Loucy (cell line): ENCODE results near the gene BABAM2.

Experiments used
- H2AFZ ChIP-seq: fragments of 200-600 bp; sonication (generic); 2 replicates; pipeline ENCODE4 v1.6.0; 2016; ENCODE audit warnings: antibody characterized with exemption, mild to moderate bottlenecking, low read length, moderate library complexity
- H3F3A ChIP-seq: fragments of 200-600 bp; 2 replicates; pipeline ENCODE4 v1.6.0; 2016; ENCODE audit warnings: antibody characterized with exemption, low read depth, mild to moderate bottlenecking
- H3K27me3 ChIP-seq: fragments of 200-600 bp; sonication (generic); 2 replicates; pipeline ENCODE4 v1.6.1; 2014; ENCODE audit warnings: low read length, mild to moderate bottlenecking; ENCODE audit not compliant: insufficient read depth, poor library complexity, severe bottlenecking
- H3K36me3 ChIP-seq: fragments of 200-600 bp; sonication (generic); 2 replicates; pipeline ENCODE4 v1.6.1; 2016; ENCODE audit warnings: low read length; ENCODE audit not compliant: insufficient read depth
- H3K4me1 ChIP-seq: fragments of 200-600 bp; sonication (generic); 2 replicates; pipeline ENCODE4 v1.5.1; 2014; ENCODE audit warnings: low read length, mild to moderate bottlenecking; ENCODE audit not compliant: insufficient read depth, poor library complexity, severe bottlenecking
- H3K4me2 ChIP-seq: fragments of 200-600 bp; sonication (generic); 2 replicates; pipeline ENCODE4 v1.6.0; 2014; ENCODE audit warnings: antibody characterized with exemption, low read length, low read depth, mild to moderate bottlenecking; ENCODE audit not compliant: poor library complexity, severe bottlenecking
- H3K4me3 ChIP-seq: fragments of 200-600 bp; sonication (generic); 2 replicates; pipeline ENCODE4 v1.5.1; 2014; ENCODE audit warnings: low read length, mild to moderate bottlenecking, mixed read lengths; ENCODE audit not compliant: poor library complexity, severe bottlenecking
- H3K79me2 ChIP-seq: fragments of 200-600 bp; sonication (generic); 2 replicates; pipeline ENCODE4 v1.6.1; 2014; ENCODE audit warnings: low read length; ENCODE audit not compliant: insufficient read depth
- H3K9ac ChIP-seq: fragments of 200-600 bp; sonication (generic); 2 replicates; pipeline ENCODE4 v1.6.0; 2014; ENCODE audit warnings: mild to moderate bottlenecking, low read depth, low read length, moderate library complexity; ENCODE audit not compliant: poor library complexity, severe bottlenecking
- H3K9me2 ChIP-seq: fragments of 200-600 bp; sonication (generic); replicated peaks from 2 replicates; pipeline ENCODE4 v1.6.1; 2016; ENCODE audit warnings: low read depth, low read length, mixed read lengths
- H3K9me3 ChIP-seq: fragments of 200-600 bp; sonication (generic); 2 replicates; pipeline ENCODE4 v1.6.1; 2014; ENCODE audit warnings: mild to moderate bottlenecking, antibody characterized with exemption, low read length, low read depth; ENCODE audit not compliant: insufficient read depth
- H4K20me1 ChIP-seq: fragments of 200-600 bp; sonication (generic); 2 replicates; pipeline ENCODE4 v1.6.0; 2014; ENCODE audit warnings: antibody characterized with exemption, low read length, mild to moderate bottlenecking; ENCODE audit not compliant: insufficient read depth, poor library complexity, severe bottlenecking
- EZH2phosphoT487 ChIP-seq: fragments of 200-600 bp; IDR thresholded peaks from 2 replicates; pipeline ENCODE4 v1.6.1; 2018; ENCODE audit warnings: antibody characterized with exemption, mild to moderate bottlenecking, moderate library complexity, borderline replicate concordance
- TF ChIP-seq, protein P1 (sequence below): fragments of 200-600 bp; sonication (generic); conservative IDR thresholded peaks from 2 replicates; pipeline ENCODE4 v1.5.1; 2014; ENCODE audit warnings: mild to moderate bottlenecking, antibody characterized with exemption, low read length

BABAM2 gene

DNA sequence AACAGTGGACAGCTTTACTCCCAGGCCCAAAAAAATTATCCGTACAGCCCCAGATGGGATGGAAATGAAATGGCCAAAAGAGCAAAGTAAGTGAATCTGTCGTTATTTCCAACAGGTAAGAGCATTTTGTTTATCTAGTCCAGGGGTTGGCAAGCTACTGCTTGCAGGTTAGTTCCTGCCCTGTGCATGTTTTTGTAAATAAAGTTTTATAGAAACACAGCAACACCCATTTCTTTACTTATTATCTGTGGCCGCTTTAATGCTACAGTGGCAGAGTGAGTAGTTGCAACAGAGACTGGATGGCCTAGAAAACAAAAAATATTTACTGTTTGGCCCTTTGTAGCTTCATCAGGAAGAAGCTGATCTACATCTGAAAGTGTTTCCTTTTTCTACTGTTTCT is 407.9 kb downstream of the BABAM2 start:
- no peak overlapping the region for H3K4me2 ChIP-seq

DNA sequence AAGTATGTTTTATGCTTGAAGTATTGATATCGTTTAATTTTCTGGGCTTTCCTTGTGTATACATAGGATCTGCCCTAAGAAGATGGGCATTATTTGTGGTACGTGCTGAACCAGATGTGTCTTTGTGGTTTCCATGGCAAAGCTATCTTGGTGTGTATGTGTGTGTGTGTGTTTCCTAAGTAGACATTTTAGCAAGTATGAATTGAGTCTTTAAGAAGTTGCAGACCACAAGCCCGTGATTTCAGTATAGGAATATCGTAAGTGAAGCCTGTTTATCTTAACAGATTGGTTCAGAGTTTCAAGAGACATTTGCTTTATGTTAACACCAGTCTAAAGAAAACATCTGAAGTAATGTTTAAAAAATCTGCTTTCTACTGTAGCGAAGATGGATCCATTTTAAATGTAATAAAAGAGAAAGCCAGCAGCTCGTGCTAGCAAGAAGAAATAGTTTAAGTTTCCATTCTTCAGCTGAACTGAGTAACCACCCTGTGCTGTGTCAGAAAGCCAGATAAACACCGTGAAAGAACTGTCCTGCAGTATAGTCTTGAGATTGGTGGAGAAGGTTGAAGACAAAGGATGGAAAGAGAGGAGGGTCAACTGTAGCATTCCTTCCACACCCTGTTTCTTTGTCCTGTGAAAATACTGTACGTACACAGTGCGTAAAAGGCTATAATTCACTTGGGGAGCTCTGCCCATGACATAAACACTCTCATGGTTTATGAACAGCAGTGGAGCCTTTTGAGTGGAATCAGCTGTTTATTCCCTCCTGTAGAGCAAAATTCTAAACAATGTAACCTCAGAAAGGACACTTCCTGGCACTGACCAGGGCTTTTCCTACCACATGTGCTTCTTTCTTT is 410.2 kb downstream of the BABAM2 start:
- no peaks in the 10 kb centered on the region for H4K20me1 ChIP-seq
- H3K9ac ChIP-seq, result no peak overlapping the region
- peaks cover 4% of the 10 kb centered on the region; the same call in 1 of the 2 replicates for H3K9me3 ChIP-seq
- TF ChIP-seq, protein P1, sequence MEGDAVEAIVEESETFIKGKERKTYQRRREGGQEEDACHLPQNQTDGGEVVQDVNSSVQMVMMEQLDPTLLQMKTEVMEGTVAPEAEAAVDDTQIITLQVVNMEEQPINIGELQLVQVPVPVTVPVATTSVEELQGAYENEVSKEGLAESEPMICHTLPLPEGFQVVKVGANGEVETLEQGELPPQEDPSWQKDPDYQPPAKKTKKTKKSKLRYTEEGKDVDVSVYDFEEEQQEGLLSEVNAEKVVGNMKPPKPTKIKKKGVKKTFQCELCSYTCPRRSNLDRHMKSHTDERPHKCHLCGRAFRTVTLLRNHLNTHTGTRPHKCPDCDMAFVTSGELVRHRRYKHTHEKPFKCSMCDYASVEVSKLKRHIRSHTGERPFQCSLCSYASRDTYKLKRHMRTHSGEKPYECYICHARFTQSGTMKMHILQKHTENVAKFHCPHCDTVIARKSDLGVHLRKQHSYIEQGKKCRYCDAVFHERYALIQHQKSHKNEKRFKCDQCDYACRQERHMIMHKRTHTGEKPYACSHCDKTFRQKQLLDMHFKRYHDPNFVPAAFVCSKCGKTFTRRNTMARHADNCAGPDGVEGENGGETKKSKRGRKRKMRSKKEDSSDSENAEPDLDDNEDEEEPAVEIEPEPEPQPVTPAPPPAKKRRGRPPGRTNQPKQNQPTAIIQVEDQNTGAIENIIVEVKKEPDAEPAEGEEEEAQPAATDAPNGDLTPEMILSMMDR, result no peak
- TF ChIP-seq EZH2phosphoT487, result no peak
- no peak overlapping the region for H2AFZ ChIP-seq
- no peaks in the 10 kb centered on the region for H3K9me2 ChIP-seq
- peaks cover 17% of the 10 kb centered on the region for H3K4me1 ChIP-seq
- H3K4me3 ChIP-seq, result no peak overlapping the region
- no peaks in the 10 kb centered on the region for H3K27me3 ChIP-seq
- H3F3A ChIP-seq, result no peaks in the 10 kb centered on the region
- H3K79me2 ChIP-seq, result no peaks in the 10 kb centered on the region
- no peak overlapping the region for H3K4me2 ChIP-seq
- H3K36me3 ChIP-seq, result peaks cover 3% of the 10 kb centered on the region; the same call in 1 of the 2 replicates

More for the DNA sequence above, 407.9 kb downstream of the BABAM2 start:
- no peak overlapping the region for H2AFZ ChIP-seq
- TF ChIP-seq, protein P1, result no peak
- no peak for TF ChIP-seq EZH2phosphoT487
- H3K9me2 ChIP-seq, result no peaks in the 10 kb centered on the region
- no peak overlapping the region for H3K9ac ChIP-seq
- H4K20me1 ChIP-seq, result no peaks in the 10 kb centered on the region
- no peaks in the 10 kb centered on the region for H3K36me3 ChIP-seq
- no peaks in the 10 kb centered on the region for H3F3A ChIP-seq
- peaks cover 19% of the 10 kb centered on the region for H3K4me1 ChIP-seq
- no peaks in the 10 kb centered on the region for H3K79me2 ChIP-seq
- no peak overlapping the region for H3K4me3 ChIP-seq
- H3K9me3 ChIP-seq, result no peaks in the 10 kb centered on the region
- H3K27me3 ChIP-seq, result no peaks in the 10 kb centered on the region

DNA sequence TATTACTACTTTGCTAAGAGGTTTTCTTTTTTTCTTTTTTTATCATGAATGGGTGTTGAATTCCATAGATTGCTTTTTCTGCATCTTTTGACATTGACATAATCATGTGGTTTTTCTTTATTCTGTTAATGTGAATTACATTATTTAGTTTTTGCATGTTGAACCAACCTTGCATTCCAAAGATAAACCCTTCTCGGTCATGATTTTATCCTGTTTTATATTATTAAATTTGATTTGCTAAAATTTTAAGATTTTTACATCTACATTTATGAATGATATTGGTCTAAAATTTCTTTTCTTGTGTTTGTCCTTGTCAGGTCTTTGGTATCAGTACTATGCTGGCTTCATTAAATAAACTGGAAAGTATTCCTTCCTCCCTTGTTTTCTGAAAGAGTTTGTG is 414.7 kb downstream of the BABAM2 start:
- H3K36me3 ChIP-seq, result peaks cover 3% of the 10 kb centered on the region; the same call in 1 of the 2 replicates
- H3K9me3 ChIP-seq, result peaks cover 4% of the 10 kb centered on the region; the same call in 1 of the 2 replicates
- no peaks in the 10 kb centered on the region for H3K27me3 ChIP-seq
- peaks cover 9% of the 10 kb centered on the region for H3K4me1 ChIP-seq
- H3K79me2 ChIP-seq, result no peaks in the 10 kb centered on the region
- no peaks in the 10 kb centered on the region for H3K9me2 ChIP-seq
- no peak overlapping the region for H3K9ac ChIP-seq
- TF ChIP-seq, protein P1, result no peak
- TF ChIP-seq EZH2phosphoT487, result no peak
- no peak overlapping the region for H2AFZ ChIP-seq
- H3F3A ChIP-seq, result no peaks in the 10 kb centered on the region
- no peak overlapping the region for H3K4me3 ChIP-seq
- H4K20me1 ChIP-seq, result no peaks in the 10 kb centered on the region
- H3K4me2 ChIP-seq, result no peak overlapping the region
